AG04449 (cell line): ENCODE results near the gene FCAMR.

Experiments
- CTCF ChIA-PET: fragments of 350-600 bp; formaldehyde crosslinking; extraction: SDS; loops from one replicate; lab custom pipeline; 2021; ENCODE audit warnings: antibody characterized with exemption; lab: Yijun Ruan, JAX
- POLR2A ChIA-PET: fragments of 400-600, 350-600 bp; formaldehyde crosslinking; extraction: SDS; loops from one replicate; lab custom pipeline; 2020; ENCODE audit warnings: antibody characterized with exemption, inconsistent platforms; lab: Yijun Ruan, JAX
- DNase-seq: peaks from one replicate; pipeline ENCODE4 v3.0.0-alpha.2; 2010; ENCODE audit warnings: low read depth, low spot score
- H3K4me3 ChIP-seq: 2 replicates; pipeline ENCODE4 v1.5.1; 2011; ENCODE audit warnings: low read depth, mild to moderate bottlenecking, control low read depth, low read length
- TF ChIP-seq, protein P1 (sequence below): IDR thresholded peaks from one replicate; pipeline ENCODE4 v1.5.1; 2011; ENCODE audit warnings: mild to moderate bottlenecking, moderate library complexity, low read length, control low read depth, inconsistent platforms; ENCODE audit not compliant: insufficient read depth; ENCODE audit errors: missing control alignments

The FCAMR gene

DNA sequence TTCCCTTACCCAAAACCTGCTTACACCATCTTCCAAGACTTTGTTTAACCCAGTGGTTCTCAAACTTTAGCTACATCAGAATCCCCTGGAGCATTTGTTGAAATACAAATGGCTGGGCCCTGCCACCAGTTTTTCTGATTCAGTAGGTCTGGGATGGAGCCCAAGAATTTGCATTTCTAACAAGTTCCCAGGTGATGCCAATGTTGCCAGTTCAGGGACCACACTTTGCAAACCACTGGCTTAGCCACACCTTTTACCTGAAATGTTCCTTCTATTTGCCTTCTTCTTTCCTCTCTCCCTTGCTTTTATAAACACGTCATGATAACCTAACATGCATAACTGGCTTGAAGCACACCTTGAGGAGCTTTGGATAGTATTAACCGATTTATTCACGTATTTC is 16.1 kb upstream of the FCAMR start:
- H3K4me3 ChIP-seq: no peak overlapping the region
- TF ChIP-seq, protein P1, sequence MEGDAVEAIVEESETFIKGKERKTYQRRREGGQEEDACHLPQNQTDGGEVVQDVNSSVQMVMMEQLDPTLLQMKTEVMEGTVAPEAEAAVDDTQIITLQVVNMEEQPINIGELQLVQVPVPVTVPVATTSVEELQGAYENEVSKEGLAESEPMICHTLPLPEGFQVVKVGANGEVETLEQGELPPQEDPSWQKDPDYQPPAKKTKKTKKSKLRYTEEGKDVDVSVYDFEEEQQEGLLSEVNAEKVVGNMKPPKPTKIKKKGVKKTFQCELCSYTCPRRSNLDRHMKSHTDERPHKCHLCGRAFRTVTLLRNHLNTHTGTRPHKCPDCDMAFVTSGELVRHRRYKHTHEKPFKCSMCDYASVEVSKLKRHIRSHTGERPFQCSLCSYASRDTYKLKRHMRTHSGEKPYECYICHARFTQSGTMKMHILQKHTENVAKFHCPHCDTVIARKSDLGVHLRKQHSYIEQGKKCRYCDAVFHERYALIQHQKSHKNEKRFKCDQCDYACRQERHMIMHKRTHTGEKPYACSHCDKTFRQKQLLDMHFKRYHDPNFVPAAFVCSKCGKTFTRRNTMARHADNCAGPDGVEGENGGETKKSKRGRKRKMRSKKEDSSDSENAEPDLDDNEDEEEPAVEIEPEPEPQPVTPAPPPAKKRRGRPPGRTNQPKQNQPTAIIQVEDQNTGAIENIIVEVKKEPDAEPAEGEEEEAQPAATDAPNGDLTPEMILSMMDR: no peak
- no peak for DNase-seq
- CTCF ChIA-PET: interaction anchor here (1.1 to 4.2 kb wide), 4 partner anchors 18 to 442 kb away, joined by 4 to 18 read pairs (median 6); partner anchors contain the start of gene DYRK3
- POLR2A ChIA-PET: no interaction called here

DNA sequence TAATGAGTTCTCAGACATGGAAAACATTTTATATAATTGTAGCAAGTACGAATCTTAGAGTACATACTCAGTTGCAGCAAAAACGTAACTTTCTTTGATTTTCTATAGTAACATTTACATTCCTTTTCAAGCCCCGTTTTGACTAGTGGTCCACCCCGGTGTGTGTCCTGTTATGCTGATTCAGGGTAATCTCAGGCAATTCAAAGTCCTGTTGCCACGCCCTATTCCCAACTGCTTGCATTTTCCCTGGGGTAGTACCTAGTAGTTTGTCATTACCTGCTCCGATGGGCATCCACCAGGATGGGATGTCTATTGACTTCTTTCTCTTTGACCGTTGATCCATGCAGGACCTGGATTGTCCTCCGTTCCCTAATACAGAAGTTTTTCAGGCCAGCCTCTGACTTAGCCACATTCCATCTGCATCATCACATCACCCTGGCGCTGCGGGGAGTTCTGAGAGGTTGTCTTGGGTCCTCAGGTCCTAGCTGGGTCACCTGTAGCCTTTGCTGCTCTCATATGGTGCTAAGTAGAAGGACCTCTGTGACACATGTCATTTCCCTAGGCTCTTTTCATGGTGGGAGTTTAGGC is 15.0 kb upstream of the FCAMR start:
- TF ChIP-seq, protein P1: no peak
- ChIA-PET POLR2A (no interaction called here), CTCF (interaction anchor here (1.0 to 5.3 kb wide), 4 partner anchors 13 to 441 kb away, joined by 3 to 31 read pairs (median 6); partner anchors contain the start of gene DYRK3)
- no peak for DNase-seq
- no peak overlapping the region for H3K4me3 ChIP-seq

DNA sequence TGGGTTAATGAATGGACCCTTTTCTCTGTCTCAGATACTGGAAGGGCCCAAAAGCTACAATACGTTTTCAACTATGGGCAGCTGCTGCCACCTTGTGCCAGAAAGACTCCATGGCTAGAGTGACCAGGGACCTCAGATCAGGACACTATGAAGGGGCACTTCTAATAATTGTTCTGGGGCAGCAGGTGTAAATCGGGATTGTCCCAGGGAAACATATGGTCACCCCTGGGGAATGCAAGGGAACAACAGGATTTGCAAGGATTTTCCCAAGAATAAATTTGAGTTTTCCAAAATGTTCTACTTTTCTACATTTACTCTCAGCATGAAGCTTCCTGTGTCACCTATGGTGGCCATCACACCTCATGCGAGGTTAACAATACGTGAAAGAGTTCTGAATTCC is 12.0 kb upstream of the FCAMR start:
- TF ChIP-seq, protein P1: peak; percentile 65
- ChIA-PET POLR2A (no interaction called here), CTCF (interaction anchor here (0.6 to 5.9 kb wide), 62 partner anchors 9 to 520 kb away, joined by 3 to 49 read pairs (median 5); partner anchors contain the start of genes DYRK3, EIF2D, FCAMR and FCMR)
- H3K4me3 ChIP-seq: no peak overlapping the region
- no peak for DNase-seq

DNA sequence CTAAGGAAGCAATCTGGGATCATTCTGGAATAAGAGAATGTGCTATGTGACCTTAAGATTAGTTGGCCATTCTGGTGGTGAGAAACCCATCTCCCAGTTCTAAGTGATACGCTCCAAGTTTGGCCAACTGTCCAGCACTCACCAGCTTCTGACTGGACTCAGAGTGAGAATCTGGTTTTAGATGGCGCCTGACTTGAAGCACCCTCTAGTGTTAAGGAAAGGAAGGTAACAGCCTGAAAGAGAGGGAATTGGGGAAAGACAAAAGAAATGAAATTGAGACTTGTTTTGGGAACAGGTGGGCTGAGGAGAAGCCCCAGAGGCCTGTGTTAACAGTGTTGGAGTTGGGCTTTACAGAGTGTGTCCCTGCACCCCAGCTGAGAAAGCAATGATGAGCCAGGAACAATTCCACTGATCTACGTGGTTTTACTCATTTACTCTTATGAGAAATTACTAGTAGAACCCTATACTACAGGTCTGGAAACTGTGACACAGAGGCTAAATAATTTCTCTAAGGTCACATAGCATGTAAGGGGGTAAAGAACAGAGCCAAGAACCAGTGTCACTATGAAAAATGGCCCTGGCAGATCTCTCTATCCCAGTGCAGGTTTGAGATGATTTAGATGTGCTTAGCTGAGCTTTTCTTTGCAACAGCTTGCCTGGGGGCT is 9.3 kb upstream of the FCAMR start:
- TF ChIP-seq, protein P1: peak; percentile 43
- CTCF ChIA-PET: interaction anchor here (0.6 to 5.9 kb wide), 19 partner anchors 10 to 500 kb away, joined by 3 to 49 read pairs (median 9); partner anchors contain the start of genes DYRK3 and FCAMR
- no peak overlapping the region for H3K4me3 ChIP-seq
- POLR2A ChIA-PET: no interaction called here
- DNase-seq: no peak

DNA sequence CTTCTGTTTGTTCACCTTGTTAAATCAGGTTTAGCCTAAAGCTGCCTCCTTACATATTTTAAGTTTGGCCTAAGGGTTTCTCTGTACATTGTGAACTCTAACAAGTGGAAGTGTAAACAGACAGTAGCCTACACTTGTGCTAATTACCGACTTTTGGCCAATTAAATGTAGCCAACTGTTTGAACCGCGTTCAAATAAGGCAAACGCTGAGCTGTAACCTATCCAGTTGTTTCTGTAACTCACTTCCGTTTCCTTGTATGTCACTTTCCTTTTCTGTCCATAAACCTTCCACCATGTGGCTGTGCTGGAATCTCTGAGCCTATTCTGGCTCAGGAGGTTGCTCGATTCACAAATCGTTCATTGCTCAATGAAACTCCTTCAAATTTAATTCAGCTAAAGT is 8.0 kb upstream of the FCAMR start:
- ChIA-PET POLR2A (no interaction called here), CTCF (interaction anchor here (1.0 to 5.8 kb wide), 3 partner anchors 28 to 488 kb away, joined by 5 to 32 read pairs (median 6); no protein-coding TSS in a partner anchor)
- no peak for DNase-seq
- H3K4me3 ChIP-seq: no peak overlapping the region
- TF ChIP-seq, protein P1: no peak

DNA sequence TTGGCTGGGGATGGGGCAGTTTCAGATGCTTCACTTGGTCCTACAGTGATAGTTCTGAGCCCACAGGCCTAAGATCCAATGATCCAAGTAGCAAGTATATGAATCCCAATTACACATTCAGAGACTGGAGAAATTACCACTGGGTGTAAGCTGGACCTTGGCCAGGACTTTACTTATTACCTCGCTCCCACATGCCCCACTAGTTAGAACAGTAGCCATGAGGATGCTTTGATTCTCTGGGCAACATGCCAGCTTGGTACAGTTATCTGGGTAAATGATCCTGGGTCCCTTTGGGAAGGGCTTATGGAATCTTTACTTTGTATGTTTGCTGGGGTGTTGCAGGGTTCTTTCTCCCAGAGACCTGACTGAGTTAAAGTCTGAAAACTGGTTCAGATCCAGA is 5.0 kb upstream of the FCAMR start:
- TF ChIP-seq, protein P1: no peak
- DNase-seq: no peak
- no peak overlapping the region for H3K4me3 ChIP-seq
- POLR2A ChIA-PET: no interaction called here
- CTCF ChIA-PET: interaction anchor here (1.2 kb wide), 1 partner anchor 8 kb away, joined by 3 read pairs; no protein-coding TSS in a partner anchor
